Thyroid gland (tissue), 4 donors: ENCODE measurements around the gene SPEM3. TPM values are rescaled to one million over a fixed set of nuclear protein-coding genes. Genes with fewer than 3 reads are reported as not detected.

Experiments
- DNase-seq, 2 donors: peaks; one replicate each; pipeline ENCODE4 v3.0.0-alpha.2; 2019
- H3K27ac ChIP-seq, 3 donors: fragments of 200-600 bp; sonication (generic); 1 replicate in 2 of 3; 2 replicates in 1 of 3; pipeline ENCODE4 v1.5.1; 2016 to 2019; ENCODE audit warnings: mild to moderate bottlenecking in 1 of 3, moderate library complexity in 1 of 3
- H3K27me3 ChIP-seq: fragments of 200-600 bp; sonication (generic); one replicate; pipeline ENCODE4 v1.5.1; 2019
- H3K36me3 ChIP-seq, 2 donors: fragments of 200-600 bp; sonication (generic); one replicate each; pipeline ENCODE4 v1.5.1; 2016 to 2019
- H3K4me1 ChIP-seq, 2 donors: fragments of 200-600 bp; sonication (generic); one replicate each; pipeline ENCODE4 v1.5.1; 2017 to 2019
- H3K4me3 ChIP-seq, 3 donors: fragments of 200-600 bp; sonication (generic); replicated peaks in 1 of 3; 1 replicate in 2 of 3; 2 replicates in 1 of 3; pipeline ENCODE4 v1.5.1; 2016; ENCODE audit warnings: mild to moderate bottlenecking in 1 of 3
- H3K9me3 ChIP-seq: fragments of 200-600 bp; sonication (generic); one replicate; pipeline ENCODE4 v1.5.1; 2017
- CTCF ChIP-seq, 6 experiments: fragments of 200-600 bp in 3 of 6; fragments of 450-650 bp in 3 of 6; sonication (generic) in 3 of 6; IDR thresholded peaks; one replicate each; pipeline ENCODE4 v1.5.1; 2016 to 2019; ENCODE audit warnings: antibody characterized with exemption in 6 of 6, mild to moderate bottlenecking in 2 of 6, inconsistent platforms in 1 of 6, moderate library complexity in 1 of 6
- POLR2A ChIP-seq, 2 donors: fragments of 450-650 bp; IDR thresholded peaks; one replicate each; pipeline ENCODE4 v1.6.1; 2017; ENCODE audit warnings: antibody characterized with exemption in 2 of 2, mild to moderate bottlenecking in 2 of 2, moderate library complexity in 1 of 2
- WGBS, 2 donors: methylation state at CpG; one replicate each; pipeline ENCODE4 v1.1.5; 2017; 5-methylcytosine and 5-hydroxymethylcytosine counted together
- intact Hi-C: fragments of 100-400 bp; cut with DNase I; formaldehyde crosslinking; loops from one replicate; pipeline ENCODE4 v1.15.1; 2023
- total RNA-seq, 4 donors: library from RNA; depleted of rRNA; stranded (reverse); fragments of >200 nt; gene quantifications; one replicate each; pipeline ENCODE4 v1.2.3, GENCODE V29; 2016

Gene SPEM3
- total RNA-seq, 4 donors from 2014 or later: not detected

GRCh38 chr17:7408252-7408727, 20.4 kb upstream of the SPEM3 start:
- TF ChIP-seq CTCF (IDR thresholded peaks at IDR 0.05): no peak
- no peak for TF ChIP-seq POLR2A (IDR thresholded peaks at IDR 0.05)
- DNase-seq: no peak
- Histone ChIP-seq H3K4me1 (peaks cover under 1 to 8% of the 10 kb centered on the region in 2 donors), H3K4me3 (no peak overlapping the region), H3K9me3 (no peaks in the 10 kb centered on the region), H3K27ac (no peak overlapping the region), H3K27me3 (no peaks in the 10 kb centered on the region), H3K36me3 (no peaks in the 10 kb centered on the region)
- intact Hi-C loops: no loop called here
- WGBS, 2 donors: 61 to 79% methylated on average over 31 to 33 of the region's 58 CpGs

GRCh38 chr17:7408863-7409262, 19.8 kb upstream of the SPEM3 start:
- TF ChIP-seq CTCF (IDR thresholded peaks at IDR 0.05): no peak
- TF ChIP-seq POLR2A (IDR thresholded peaks at IDR 0.05): no peak
- H3K9me3 ChIP-seq: no peaks in the 10 kb centered on the region
- DNase-seq: no peak
- H3K36me3 ChIP-seq: no peaks in the 10 kb centered on the region
- intact Hi-C loops: no loop called here
- WGBS, 2 donors: 82 to 88% methylated on average over 5 of the region's 6 CpGs
- H3K27me3 ChIP-seq: no peaks in the 10 kb centered on the region
- H3K4me3 ChIP-seq: no peak overlapping the region
- H3K4me1 ChIP-seq: peaks cover 0 to 7% of the 10 kb centered on the region in 2 donors
- no peak overlapping the region for H3K27ac ChIP-seq

- no peak overlapping the region for H3K4me3 ChIP-seq
- TF ChIP-seq CTCF (IDR thresholded peaks at IDR 0.05): no peak
- no peak for TF ChIP-seq POLR2A (IDR thresholded peaks at IDR 0.05)
- DNase-seq: no peak
- H3K4me1 ChIP-seq: peaks cover 0 to 7% of the 10 kb centered on the region in 2 donors
- no peaks in the 10 kb centered on the region for H3K27me3 ChIP-seq
- H3K27ac ChIP-seq: no peak overlapping the region
- H3K9me3 ChIP-seq: no peaks in the 10 kb centered on the region
- no peaks in the 10 kb centered on the region for H3K36me3 ChIP-seq
- intact Hi-C loops: no loop called here
- WGBS, 2 donors: 94% methylated on average over 6 of the region's 6 CpGs
These were observed 18.9 kb upstream of the SPEM3 start for GRCh38 chr17:7409716-7410115.

- Histone ChIP-seq H3K9me3 (no peaks in the 10 kb centered on the region), H3K27ac (no peak overlapping the region), H3K4me1 (no peaks in the 10 kb centered on the region), H3K4me3 (no peak overlapping the region), H3K27me3 (no peaks in the 10 kb centered on the region), H3K36me3 (no peaks in the 10 kb centered on the region)
- WGBS, 2 donors: 85 to 91% methylated on average over 24 to 25 of the region's 25 CpGs
- no peak for DNase-seq
- intact Hi-C loops: no loop called here
- TF ChIP-seq CTCF (IDR thresholded peaks at IDR 0.05) (no peak), POLR2A (IDR thresholded peaks at IDR 0.05) (no peak)
These were observed 17.8 kb upstream of the SPEM3 start for GRCh38 chr17:7410634-7411426.

- no peaks in the 10 kb centered on the region for H3K4me1 ChIP-seq
- no peaks in the 10 kb centered on the region for H3K9me3 ChIP-seq
- 87 to 95% methylated on average over 6 to 8 of the region's 8 CpGs for WGBS, 2 donors
- no peak overlapping the region for H3K4me3 ChIP-seq
- TF ChIP-seq CTCF (IDR thresholded peaks at IDR 0.05): no peak
- no peak for TF ChIP-seq POLR2A (IDR thresholded peaks at IDR 0.05)
- H3K27ac ChIP-seq: no peak overlapping the region
- H3K27me3 ChIP-seq: no peaks in the 10 kb centered on the region
- no peaks in the 10 kb centered on the region for H3K36me3 ChIP-seq
- intact Hi-C loops: no loop called here
- DNase-seq: no peak
These were observed 17.3 kb upstream of the SPEM3 start for GRCh38 chr17:7411427-7411750.
